Naive thymus-derived CD8-positive, alpha-beta T cell (primary cell): ENCODE results near the gene GCAT. TPM values are rescaled to one million over a fixed set of nuclear protein-coding genes. Genes with fewer than 3 reads are reported as not detected.

Source experiments
- ATAC-seq, 2 donors: fragments of 150-1000 bp; cut with Tn5 transposase in 1 of 2; sonication (Bioruptor Pico), chemical (Tn5 transposase) in 1 of 2; 1 replicate in 1 of 2; 2 replicates in 1 of 2; pipeline ENCODE4 v1.10.0; 2021; ENCODE audit warnings: mild to moderate bottlenecking in 2 of 2, moderate library complexity in 2 of 2
- POLR2A ChIA-PET: fragments of 350-600 bp; sonication (Branson Sonifier 250); formaldehyde crosslinking; loops from one replicate; lab custom pipeline; 2021; ENCODE audit warnings: antibody characterized with exemption; lab: Charles Lee
- DNase-seq, 10 donors: peaks; one replicate each; pipeline versions ENCODE4 v3.0.0 to v3.0.0-alpha.2; 2020 to 2022
- H3K27ac Mint-ChIP-seq, 10 donors: one replicate each; pipeline ENCODE4 v1.8.0; 2020 to 2022; ENCODE audit warnings: mild to moderate bottlenecking in 10 of 10, mixed read lengths in 10 of 10, moderate library complexity in 4 of 10, inconsistent platforms in 1 of 10
- H3K27me3 Mint-ChIP-seq, 5 donors: one replicate each; pipeline ENCODE4 v1.8.0; 2021 to 2022; ENCODE audit warnings: mixed read lengths in 5 of 5
- H3K36me3 Mint-ChIP-seq, 3 donors: one replicate each; pipeline ENCODE4 v1.8.0; 2020 to 2022; ENCODE audit warnings: mixed read lengths in 3 of 3, mild to moderate bottlenecking in 2 of 3, inconsistent platforms in 1 of 3
- H3K4me1 Mint-ChIP-seq, 4 donors: one replicate each; pipeline ENCODE4 v1.8.0; 2021 to 2022; ENCODE audit warnings: mixed read lengths in 4 of 4
- H3K4me3 Mint-ChIP-seq, 10 donors: one replicate each; pipeline ENCODE4 v1.8.0; 2020 to 2022; ENCODE audit warnings: mild to moderate bottlenecking in 10 of 10, mixed read lengths in 10 of 10, moderate library complexity in 6 of 10, inconsistent platforms in 1 of 10
- H3K9me3 Mint-ChIP-seq, 9 donors: one replicate each; pipeline ENCODE4 v1.8.0; 2020 to 2022; ENCODE audit warnings: mixed read lengths in 9 of 9, mild to moderate bottlenecking in 3 of 9, inconsistent platforms in 1 of 9, moderate library complexity in 1 of 9
- polyA plus RNA-seq, 3 donors: library from polyadenylated mRNA; unstranded; fragments of 300-500 nt; fragmentation: Illumina TruSeq; gene quantifications; one replicate each; pipeline ENCODE4 v1.2.3, GENCODE V29; 2021
- total RNA-seq, 8 experiments: library from RNA in 2 of 8; stranded (reverse) in 2 of 8; gene quantifications; one replicate each; pipeline ENCODE4 v1.2.3 and lab custom pipeline; 2021 to 2026

GCAT gene
- total and polyA plus RNA-seq, 5 experiments from 2014 or later = 1.8 to 7.6 (median 4.0) TPM

- H3K27ac Mint-ChIP-seq = peak overlapping the region in 3 of 10 donors; percentile 24 to 70 (median 25)
- DNase-seq = no peak
- peak overlapping the region; percentile 50 to 80 (median 58) for H3K4me3 Mint-ChIP-seq
- peaks cover 0 to 3% (median 0%) of the 10 kb centered on the region in 3 donors for H3K36me3 Mint-ChIP-seq
- H3K9me3 Mint-ChIP-seq = peaks cover 0 to 2% (median 0%) of the 10 kb centered on the region in 9 donors
- H3K4me1 Mint-ChIP-seq = peaks cover 18 to 51% (median 44%) of the 10 kb centered on the region in 4 donors
- POLR2A ChIA-PET = no interaction called here
- peaks cover 22 to 53% (median 46%) of the 10 kb centered on the region in 5 donors for H3K27me3 Mint-ChIP-seq
- peak in 1 of 2 donors; percentile 9 for ATAC-seq
These were observed 3.3 kb upstream of the GCAT start for GRCh38 chr22:37804352-37804880.

DNA sequence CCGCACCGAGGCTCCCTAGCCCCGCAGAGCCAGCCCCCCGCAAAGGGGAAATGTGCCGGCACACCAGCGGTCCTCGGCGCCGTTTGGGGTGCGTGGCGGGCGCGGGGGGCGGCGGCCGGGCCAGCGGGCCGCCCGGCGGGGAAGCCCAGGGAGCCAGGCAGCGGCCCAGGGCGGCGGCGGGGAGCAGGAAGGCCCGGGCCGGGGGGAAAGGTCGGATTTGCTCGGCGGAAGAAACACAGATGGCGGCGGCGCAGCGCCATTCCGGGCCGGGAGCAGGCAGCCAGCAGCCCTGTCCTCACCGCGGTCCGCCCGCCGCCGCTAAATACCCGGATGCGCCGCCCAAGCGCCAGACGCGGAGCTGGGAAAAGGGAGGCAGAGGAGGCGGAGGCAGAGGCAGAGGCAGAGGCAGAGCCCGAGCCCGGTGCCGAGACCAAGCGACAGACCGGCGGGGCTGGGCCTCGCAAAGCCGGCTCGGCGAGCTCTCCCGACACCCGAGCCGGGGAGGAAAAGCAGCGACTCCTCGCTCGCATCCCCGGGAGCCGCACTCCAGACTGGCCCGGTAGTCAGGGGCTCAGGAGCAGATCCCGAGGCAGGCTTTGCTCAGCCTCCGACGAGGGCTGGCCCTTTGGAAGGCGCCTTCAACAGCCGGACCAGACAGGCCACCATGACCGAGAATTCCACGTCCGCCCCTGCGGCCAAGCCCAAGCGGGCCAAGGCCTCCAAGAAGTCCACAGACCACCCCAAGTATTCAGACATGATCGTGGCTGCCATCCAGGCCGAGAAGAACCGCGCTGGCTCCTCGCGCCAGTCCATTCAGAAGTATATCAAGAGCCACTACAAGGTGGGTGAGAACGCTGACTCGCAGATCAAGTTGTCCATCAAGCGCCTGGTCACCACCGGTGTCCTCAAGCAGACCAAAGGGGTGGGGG is 2.6 kb upstream of the GCAT start:
- POLR2A ChIA-PET = no interaction called here
- peak overlapping the region in 5 of 10 donors; percentile 19 to 67 (median 55) for H3K27ac Mint-ChIP-seq
- DNase-seq (peak; percentile 23 to 71 (median 56)), ATAC-seq (peak; percentile 27 to 43)
- H3K4me1 Mint-ChIP-seq = peaks cover 18 to 51% (median 46%) of the 10 kb centered on the region in 4 donors
- peaks cover 22 to 56% (median 49%) of the 10 kb centered on the region in 5 donors for H3K27me3 Mint-ChIP-seq
- H3K9me3 Mint-ChIP-seq = peaks cover 0 to 2% (median 0%) of the 10 kb centered on the region in 9 donors
- peak overlapping the region; percentile 42 to 84 (median 74) for H3K4me3 Mint-ChIP-seq
- peaks cover 0 to 3% (median 0%) of the 10 kb centered on the region in 3 donors for H3K36me3 Mint-ChIP-seq

GRCh38 chr22:37805810-37806277 is 1.9 kb upstream of the GCAT start:
- peaks cover 18 to 51% (median 46%) of the 10 kb centered on the region in 4 donors for H3K4me1 Mint-ChIP-seq
- H3K27ac Mint-ChIP-seq = peak overlapping the region in 4 of 10 donors; percentile 38 to 67 (median 59)
- peaks cover 21 to 61% (median 44%) of the 10 kb centered on the region in 5 donors for H3K27me3 Mint-ChIP-seq
- peak overlapping the region; percentile 42 to 84 (median 74) for H3K4me3 Mint-ChIP-seq
- POLR2A ChIA-PET = no interaction called here
- peaks cover 0 to 3% (median 0%) of the 10 kb centered on the region in 3 donors for H3K36me3 Mint-ChIP-seq
- peaks cover 0 to 2% (median 0%) of the 10 kb centered on the region in 9 donors for H3K9me3 Mint-ChIP-seq
- DNase-seq (no peak), ATAC-seq (no peak)

GRCh38 chr22:37806409-37807333 is 1.1 kb upstream of the GCAT start:
- peak overlapping the region in 3 of 10 donors; percentile 26 to 43 (median 30) for H3K27ac Mint-ChIP-seq
- peaks cover 18 to 51% (median 46%) of the 10 kb centered on the region in 4 donors for H3K4me1 Mint-ChIP-seq
- H3K36me3 Mint-ChIP-seq = peaks cover 0 to 3% (median 0%) of the 10 kb centered on the region in 3 donors
- ATAC-seq (no peak), DNase-seq (no peak)
- peaks cover 0 to 2% (median 0%) of the 10 kb centered on the region in 9 donors for H3K9me3 Mint-ChIP-seq
- POLR2A ChIA-PET = interaction anchor here (0.7 to 0.8 kb wide), 2 partner anchors 37 to 99 kb away, joined by 4 read pairs; partner anchors contain the start of gene ANKRD54
- H3K4me3 Mint-ChIP-seq = peak overlapping the region; percentile 69 to 84 (median 82)
- H3K27me3 Mint-ChIP-seq = peaks cover 21 to 66% (median 43%) of the 10 kb centered on the region in 5 donors

GRCh38 chr22:37808294-37808657 is 542 bp downstream of the GCAT start:
- peaks cover 0 to under 1% (median 0%) of the 10 kb centered on the region in 9 donors for H3K9me3 Mint-ChIP-seq
- ATAC-seq (no peak), DNase-seq (no peak)
- POLR2A ChIA-PET = interaction anchor here (0.6 to 1.7 kb wide), 3 partner anchors 11 to 150 kb away, joined by 3 to 4 read pairs (median 3); partner anchors contain the start of gene PDXP
- H3K27ac Mint-ChIP-seq = peak overlapping the region in 3 of 10 donors; percentile 4 to 75 (median 47)
- H3K27me3 Mint-ChIP-seq = peaks cover 16 to 70% (median 36%) of the 10 kb centered on the region in 5 donors
- H3K4me1 Mint-ChIP-seq = peaks cover 13 to 39% (median 35%) of the 10 kb centered on the region in 4 donors
- peak overlapping the region; percentile 69 to 84 (median 82) for H3K4me3 Mint-ChIP-seq
- H3K36me3 Mint-ChIP-seq = peaks cover 0 to 3% (median 0%) of the 10 kb centered on the region in 3 donors

DNA sequence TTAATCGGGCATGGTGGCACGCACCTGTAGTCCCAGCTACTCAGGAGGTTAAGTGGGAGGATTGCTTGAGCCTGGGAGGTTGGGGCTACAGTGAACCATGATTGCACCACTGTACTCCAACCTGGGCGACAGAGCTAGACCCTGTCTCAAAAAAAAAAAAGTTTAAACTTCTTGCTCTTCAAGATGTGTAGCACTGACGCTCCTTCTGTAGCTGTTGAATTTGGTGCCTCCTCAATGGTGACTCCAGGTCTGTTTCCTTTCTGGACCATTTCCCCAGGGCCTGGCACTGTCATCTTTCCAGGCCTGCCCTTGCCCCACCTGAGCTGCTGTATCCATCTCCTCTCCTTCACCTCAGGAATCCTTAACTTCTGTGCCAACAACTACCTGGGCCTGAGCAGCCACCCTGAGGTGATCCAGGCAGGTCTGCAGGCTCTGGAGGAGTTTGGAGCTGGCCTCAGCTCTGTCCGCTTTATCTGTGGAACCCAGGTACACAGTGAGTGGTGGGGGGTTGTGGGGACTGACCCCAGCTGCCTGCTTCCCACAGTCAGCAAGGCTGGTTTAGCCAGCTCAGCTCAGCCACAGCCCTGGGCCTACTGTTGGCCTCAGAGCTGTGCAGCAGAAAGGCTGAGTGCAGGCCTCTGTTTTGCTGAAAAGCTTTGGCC is 2.1 kb downstream of the GCAT start:
- Mint-ChIP-seq H3K9me3 (no peaks in the 10 kb centered on the region), H3K27ac (no peak overlapping the region), H3K4me1 (peaks cover 9 to 35% (median 25%) of the 10 kb centered on the region in 4 donors), H3K4me3 (peak overlapping the region in 2 of 10 donors; percentile 27 to 45), H3K27me3 (peaks cover 11 to 69% (median 32%) of the 10 kb centered on the region in 5 donors), H3K36me3 (peaks cover 0 to 5% (median 0%) of the 10 kb centered on the region in 3 donors)
- POLR2A ChIA-PET = interaction anchor here (0.6 to 1.4 kb wide), 4 partner anchors 12 to 568 kb away, joined by 3 to 5 read pairs (median 4); partner anchors contain the start of gene ANKRD54
- DNase-seq (no peak), ATAC-seq (no peak)

DNA sequence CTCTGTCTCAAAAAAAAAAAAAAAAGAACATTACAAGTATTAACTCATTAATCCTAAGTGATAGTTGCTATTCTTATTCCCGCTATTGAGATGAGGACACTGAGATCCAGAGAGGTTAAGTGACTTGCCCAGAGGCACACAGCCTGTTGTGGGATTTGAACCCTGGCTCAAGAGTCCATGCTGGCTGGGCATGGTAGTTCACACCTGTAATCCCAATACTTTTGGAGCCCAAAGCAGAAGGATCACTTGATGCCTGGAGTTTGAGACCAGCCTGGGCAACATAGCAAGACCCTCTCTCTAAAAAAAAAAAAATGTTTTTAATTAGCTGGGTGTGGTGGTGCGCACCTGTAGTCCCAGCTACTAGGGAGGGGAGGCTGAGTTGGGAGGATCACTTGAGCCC is 4.1 kb downstream of the GCAT start:
- Mint-ChIP-seq H3K27me3 (peaks cover 3 to 58% (median 18%) of the 10 kb centered on the region in 5 donors), H3K4me3 (no peak overlapping the region), H3K36me3 (peaks cover 0 to 2% (median 0%) of the 10 kb centered on the region in 3 donors), H3K9me3 (no peaks in the 10 kb centered on the region), H3K4me1 (peaks cover 1 to 20% (median 9%) of the 10 kb centered on the region in 4 donors), H3K27ac (no peak overlapping the region)
- no peak for ATAC-seq
- POLR2A ChIA-PET = no interaction called here
- DNase-seq = no peak

DNA sequence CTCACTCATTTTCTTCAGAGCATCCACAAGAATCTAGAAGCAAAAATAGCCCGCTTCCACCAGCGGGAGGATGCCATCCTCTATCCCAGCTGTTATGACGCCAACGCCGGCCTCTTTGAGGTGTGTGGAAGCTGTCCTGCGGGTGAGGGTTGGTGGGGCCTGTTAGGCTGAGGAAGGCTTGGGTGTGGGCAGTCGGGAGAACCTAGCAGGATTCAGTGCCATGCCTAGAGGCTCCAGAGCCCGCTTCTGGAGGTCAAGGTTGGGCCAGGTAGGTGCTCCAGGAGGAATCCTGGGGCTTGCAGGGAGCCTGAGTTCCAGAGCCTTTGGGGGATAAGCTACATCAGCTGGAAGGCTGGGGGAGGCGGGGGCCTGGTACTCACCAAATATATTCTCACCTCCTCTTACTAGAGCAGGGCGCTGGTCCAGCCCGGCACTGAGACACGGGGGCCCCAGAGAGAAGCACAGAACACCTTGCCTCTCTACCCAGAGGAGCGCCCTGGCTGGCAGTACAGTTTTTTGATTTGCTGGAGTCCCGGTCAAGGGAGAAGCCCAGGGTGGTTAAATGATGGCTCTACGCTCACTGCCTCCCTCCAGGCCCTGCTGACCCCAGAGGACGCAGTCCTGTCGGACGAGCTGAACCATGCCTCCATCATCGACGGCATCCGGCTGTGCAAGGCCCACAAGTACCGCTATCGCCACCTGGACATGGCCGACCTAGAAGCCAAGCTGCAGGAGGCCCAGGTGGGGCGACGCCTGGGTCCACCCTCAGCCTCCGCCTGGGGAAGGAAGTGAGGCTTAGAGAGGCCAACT is 5.3 kb downstream of the GCAT start:
- H3K9me3 Mint-ChIP-seq = no peaks in the 10 kb centered on the region
- peaks cover 0 to 17% (median 15%) of the 10 kb centered on the region in 4 donors for H3K4me1 Mint-ChIP-seq
- H3K27ac Mint-ChIP-seq = no peak overlapping the region
- no peak overlapping the region for H3K4me3 Mint-ChIP-seq
- no peak for DNase-seq
- peaks cover 3 to 60% (median 17%) of the 10 kb centered on the region in 5 donors for H3K27me3 Mint-ChIP-seq
- POLR2A ChIA-PET = interaction anchor here (0.7 kb wide), 1 partner anchor 65 kb away, joined by 3 read pairs; no protein-coding TSS in a partner anchor
- peaks cover 0 to 2% (median 0%) of the 10 kb centered on the region in 3 donors for H3K36me3 Mint-ChIP-seq
- ATAC-seq = no peak

DNA sequence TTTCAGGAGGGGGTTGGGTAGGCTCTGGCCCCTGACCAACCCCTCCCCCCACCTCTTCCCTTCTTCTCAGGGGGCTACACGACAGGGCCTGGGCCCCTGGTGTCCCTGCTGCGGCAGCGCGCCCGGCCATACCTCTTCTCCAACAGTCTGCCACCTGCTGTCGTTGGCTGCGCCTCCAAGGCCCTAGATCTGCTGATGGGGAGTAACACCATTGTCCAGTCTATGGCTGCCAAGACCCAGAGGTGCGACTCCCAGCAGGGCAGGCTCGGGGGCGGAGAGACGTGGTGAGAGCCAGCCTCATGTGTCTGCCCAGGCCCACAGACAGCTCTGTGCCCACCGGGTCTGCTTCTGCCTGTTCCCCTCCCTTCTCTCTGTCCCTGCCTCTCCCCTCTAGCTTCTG is 7.9 kb downstream of the GCAT start:
- Mint-ChIP-seq H3K27ac (no peak overlapping the region), H3K27me3 (peaks cover 3 to 52% (median 15%) of the 10 kb centered on the region in 5 donors), H3K36me3 (peaks cover 0 to 2% (median 0%) of the 10 kb centered on the region in 3 donors), H3K4me3 (no peak overlapping the region), H3K4me1 (peaks cover 0 to 19% (median 13%) of the 10 kb centered on the region in 4 donors), H3K9me3 (no peaks in the 10 kb centered on the region)
- DNase-seq (no peak), ATAC-seq (no peak)
- POLR2A ChIA-PET = interaction anchor here (0.6 kb wide), 1 partner anchor 15 kb away, joined by 4 read pairs; no protein-coding TSS in a partner anchor

DNA sequence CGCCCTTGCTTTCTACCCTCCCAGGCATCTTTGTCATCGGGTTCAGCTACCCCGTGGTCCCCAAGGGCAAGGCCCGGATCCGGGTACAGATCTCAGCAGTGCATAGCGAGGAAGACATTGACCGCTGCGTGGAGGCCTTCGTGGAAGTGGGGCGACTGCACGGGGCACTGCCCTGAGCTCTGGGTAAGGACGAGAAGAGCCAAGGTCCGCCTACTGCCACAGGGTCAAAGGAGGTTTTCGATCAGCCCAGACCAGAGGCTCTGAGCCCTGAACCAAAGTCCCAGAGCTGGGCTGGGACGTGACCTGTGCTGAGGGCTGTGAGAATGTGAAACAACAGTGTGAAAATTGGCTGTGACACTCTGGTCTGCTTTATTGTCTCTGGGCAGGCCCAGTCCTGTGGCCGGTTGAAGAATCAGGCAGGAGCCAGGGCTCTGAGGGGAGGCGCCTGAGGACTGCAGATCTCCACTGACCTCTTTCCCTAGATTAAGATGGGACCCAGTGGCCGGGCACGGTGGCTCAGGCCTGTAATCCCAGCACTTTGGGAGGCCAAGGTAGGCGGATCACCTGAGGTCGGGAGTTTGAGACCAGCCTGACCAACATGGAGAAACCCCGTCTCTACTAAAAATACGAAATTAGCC is 8.9 kb downstream of the GCAT start:
- Mint-ChIP-seq H3K27ac (no peak overlapping the region), H3K9me3 (no peaks in the 10 kb centered on the region), H3K4me3 (peak overlapping the region in 1 of 10 donors; percentile 40), H3K27me3 (peaks cover 3 to 50% (median 17%) of the 10 kb centered on the region in 5 donors), H3K36me3 (peaks cover 0 to 2% (median 0%) of the 10 kb centered on the region in 3 donors), H3K4me1 (peaks cover 0 to 19% (median 13%) of the 10 kb centered on the region in 4 donors)
- POLR2A ChIA-PET = interaction anchor here (1.2 kb wide), 1 partner anchor 51 kb away, joined by 5 read pairs; no protein-coding TSS in a partner anchor
- ATAC-seq (no peak), DNase-seq (no peak)
